Measurements from ENCODE around the gene MTMR4. TPM values are rescaled to one million over a fixed set of nuclear protein-coding genes. Genes with fewer than 3 reads are reported as not detected.
"Not testable (repeated sequence)": the region's sequence is repeated elsewhere in the genome, so short reads cannot be mapped to it uniquely, and the experiment has no call there.

Gene MTMR4
- polyA plus RNA-seq, 4 donors: 30.3 to 60.9 (median 48.8) TPM

- DNase-seq (ENCODE audit: low read depth in 4 of 4, low spot score in 3 of 4): no peak
These were observed 12.9 kb upstream of the MTMR4 start for GRCh38 chr17:58527306-58527705.

- no peak for DNase-seq (ENCODE audit: low read depth in 4 of 4, low spot score in 3 of 4)
These were observed 10.8 kb upstream of the MTMR4 start for GRCh38 chr17:58525239-58525638.

GRCh38 chr17:58521680-58522079 lies 7.2 kb upstream of the MTMR4 start:
- DNase-seq (ENCODE audit: low read depth in 4 of 4, low spot score in 3 of 4): no peak

- no peak for DNase-seq (ENCODE audit: low read depth in 4 of 4, low spot score in 3 of 4)
These were observed 6.5 kb upstream of the MTMR4 start for GRCh38 chr17:58520843-58521430.

GRCh38 chr17:58517928-58518609 lies 3.6 kb upstream of the MTMR4 start:
- DNase-seq (ENCODE audit: low read depth in 4 of 4, low spot score in 3 of 4): peak; percentile 99 to 100 (median 100)

GRCh38 chr17:58517378-58517927 lies 3.0 kb upstream of the MTMR4 start:
- DNase-seq (ENCODE audit: low read depth in 4 of 4, low spot score in 3 of 4): no peak

GRCh38 chr17:58516644-58517377 lies 2.4 kb upstream of the MTMR4 start:
- no peak for DNase-seq (ENCODE audit: low read depth in 4 of 4, low spot score in 3 of 4)

- no peak for DNase-seq (ENCODE audit: low read depth in 4 of 4, low spot score in 3 of 4)
These were observed 848 bp upstream of the MTMR4 start for GRCh38 chr17:58515286-58515685.

GRCh38 chr17:58514770-58515157 lies 326 bp upstream of the MTMR4 start:
- DNase-seq (ENCODE audit: low read depth in 4 of 4, low spot score in 3 of 4): no peak

GRCh38 chr17:58513267-58513964 lies 1.0 kb downstream of the MTMR4 start:
- no peak for DNase-seq (ENCODE audit: low read depth in 4 of 4, low spot score in 3 of 4)

- no peak for DNase-seq (ENCODE audit: low read depth in 4 of 4, low spot score in 3 of 4)
These were observed 4.4 kb downstream of the MTMR4 start for GRCh38 chr17:58510075-58510474.

GRCh38 chr17:58508341-58509067 lies 5.9 kb downstream of the MTMR4 start:
- DNase-seq (ENCODE audit: low read depth in 4 of 4, low spot score in 3 of 4): no peak

- DNase-seq (ENCODE audit: low read depth in 4 of 4, low spot score in 3 of 4): no peak
These were observed 7.3 kb downstream of the MTMR4 start for GRCh38 chr17:58507123-58507634.

- no peak for DNase-seq (ENCODE audit: low read depth in 4 of 4, low spot score in 3 of 4)
These were observed 7.9 kb downstream of the MTMR4 start for GRCh38 chr17:58506354-58507080.

GRCh38 chr17:58504826-58505351 lies 9.5 kb downstream of the MTMR4 start:
- no peak for DNase-seq (ENCODE audit: low read depth in 4 of 4, low spot score in 3 of 4)

- no peak for DNase-seq (ENCODE audit: low read depth in 4 of 4, low spot score in 3 of 4)
These were observed 10.6 kb downstream of the MTMR4 start for GRCh38 chr17:58503866-58504265.

- DNase-seq (ENCODE audit: low read depth in 4 of 4, low spot score in 3 of 4): not testable (repeated sequence)
These were observed 11.3 kb downstream of the MTMR4 start for GRCh38 chr17:58503134-58503533.

- DNase-seq (ENCODE audit: low read depth in 4 of 4, low spot score in 3 of 4): no peak
These were observed 13.0 kb downstream of the MTMR4 start for GRCh38 chr17:58501451-58501850.

GRCh38 chr17:58498177-58498828 lies 16.1 kb downstream of the MTMR4 start:
- DNase-seq (ENCODE audit: low read depth in 4 of 4, low spot score in 3 of 4): no peak
